Heart right ventricle (tissue), 16 donors: Measurements from ENCODE around the gene SENP2. TPM values are rescaled to one million over a fixed set of nuclear protein-coding genes. Genes with fewer than 3 reads are reported as not detected.

Experiments used
- ATAC-seq, 8 donors: fragments of 200-7000 bp; cut with Tn5 transposase; one replicate each; pipeline ENCODE4 v1.9.1; 2020; ENCODE audit warnings: mild to moderate bottlenecking in 8 of 8, moderate library complexity in 8 of 8, moderate number of reproducible peaks in 1 of 8
- DNase-seq, 2 donors: peaks; one replicate each; pipeline ENCODE4 v3.0.0-alpha.2; 2020
- H3K27ac ChIP-seq, 10 donors: fragments of 200-600 bp; sonication (generic) in 2 of 10; one replicate each; pipeline versions ENCODE4 v1.5.0 to v1.8.0; 2020 to 2022; ENCODE audit warnings: mild to moderate bottlenecking in 3 of 10
- H3K27me3 ChIP-seq, 7 donors: fragments of 200-600 bp; one replicate each; pipeline ENCODE4 v1.8.0; 2021 to 2022; ENCODE audit warnings: mild to moderate bottlenecking in 2 of 7
- H3K36me3 ChIP-seq, 9 donors: fragments of 200-600 bp; sonication (generic) in 1 of 9; one replicate each; pipeline versions ENCODE4 v1.5.0 to v1.8.0; 2020 to 2022; ENCODE audit warnings: mild to moderate bottlenecking in 2 of 9
- H3K4me1 ChIP-seq, 9 donors: fragments of 200-600 bp; sonication (generic) in 1 of 9; one replicate each; pipeline versions ENCODE4 v1.5.0 to v1.8.0; 2020 to 2022; ENCODE audit warnings: mild to moderate bottlenecking in 4 of 9
- H3K4me3 ChIP-seq, 10 donors: fragments of 200-600 bp; sonication (generic) in 2 of 10; one replicate each; pipeline versions ENCODE4 v1.5.0 to v1.8.0; 2020 to 2022; ENCODE audit warnings: mild to moderate bottlenecking in 7 of 10, moderate library complexity in 2 of 10
- H3K9me3 ChIP-seq, 11 donors: fragments of 200-600 bp in 10 of 11; sonication (generic) in 2 of 11; one replicate each; pipeline versions ENCODE4 v1.5.0 to v1.8.0; 2013 to 2022; ENCODE audit warnings: mild to moderate bottlenecking in 2 of 11, control low read depth in 1 of 11, moderate library complexity in 1 of 11
- CTCF ChIP-seq, 9 donors: fragments of 200-600 bp; sonication (generic) in 2 of 9; IDR thresholded peaks; one replicate each; pipeline versions ENCODE4 v1.5.0 to v1.8.0; 2021 to 2022; ENCODE audit warnings: antibody characterized with exemption in 9 of 9, mild to moderate bottlenecking in 5 of 9, moderate library complexity in 1 of 9
- WGBS, 2 donors: extraction: QIAGEN DNeasy Blood & Tissue Kit; methylation state at CpG; one replicate each; pipeline ENCODE4 v1.1.7; 2013; ENCODE audit warnings: inconsistent platforms in 1 of 2; 5-methylcytosine and 5-hydroxymethylcytosine counted together
- intact Hi-C, 10 donors: fragments of 100-400 bp; cut with DNase I; formaldehyde crosslinking; loops; one replicate each; pipeline versions ENCODE4 v1.11.1 to v1.14.2; 2022
- polyA plus RNA-seq, 2 donors: library from polyadenylated mRNA; stranded (reverse); fragments of 200-250 nt; gene quantifications; one replicate each; pipeline ENCODE4 v1.2.3, GENCODE V29; 2013
- total RNA-seq, 10 donors: library from RNA; stranded (reverse); fragmentation: NEBNext Ultra II Directional in 3 of 10; extraction: Animal tissue kit (Norgen Biotek cat#: 25700) in 3 of 10; gene quantifications; one replicate each; pipeline versions ENCODE4 v1.2.1 to v1.2.4, GENCODE V29; 2021 to 2023
- donor health status: Arrhythmogenic right ventricular cardiomyopathy.
- donor health status: ischemic (EF 13 %, LVEDD 7.1; RV severe dilation, severe dysfunction).
- donor health status: healthy with polysubstance abuse.
- donor health status: DM: no; HTN: yes; CAD: no.
- donor health status: DM: no; HTN: no; CAD: no.
- donor health status: ischemic (EF 25% LVEDD 6.9; RV normal size, moderate dysfunction).
- donor health status: ischemic (EF 25% LVEDD 5.7; RV mildly dilated, moderate dysfunction).
- donor health status: healthy.
- donor health status: DM: yes; HTN: yes; CAD: no.
- donor health status: Ischemic cardiomyopathy.
- donor health status: ischemic (EF 35%, LVEDD 5.7; RV mildly dilated, moderate dysfunction).
- donor health status: nonischemic (EF 11% LVEDD 7.7; RV severe dilation, severe dysfunction).
- donor health status: DM: yes; HTN: yes; CAD: no.
- donor health status: PGD.
- donor health status: ischemic (EF 29% LVEDD 5.4; RV normal size, mild dysfunction).
- donor health status: nonischemic (EF 23%, LVEDD 6.1; RV moderate dilation, normal function).

Gene SENP2
- total and polyA plus RNA-seq, 12 donors: 7.9 to 46.5 (median 34.9) TPM

GRCh38 chr3:185585518-185585858 is 607 bp upstream of the SENP2 start:
- no peaks in the 10 kb centered on the region for H3K9me3 ChIP-seq
- no peaks in the 10 kb centered on the region for H3K27me3 ChIP-seq
- peaks cover 7 to 39% (median 28%) of the 10 kb centered on the region in 9 donors for H3K4me1 ChIP-seq
- intact Hi-C loops: loop anchor here in 5 of 10 donors (2.0 to 10.0 kb wide), 4 partner anchors 87 to 221 kb away; partner anchors contain the start of genes TMEM41A (in 4 of the 5) and MAP3K13 (in 1 of the 5)
- no peak for TF ChIP-seq CTCF (IDR thresholded peaks at IDR 0.05)
- no peak for DNase-seq
- ATAC-seq: peak in 1 of 8 donors; percentile 14
- H3K36me3 ChIP-seq: peaks cover 0 to 9% (median 0%) of the 10 kb centered on the region in 9 donors
- peak overlapping the region in 9 of 10 donors; percentile 50 to 99 (median 95) for H3K27ac ChIP-seq
- H3K4me3 ChIP-seq: peak overlapping the region; percentile 21 to 99 (median 87)
- WGBS, 2 donors: 26 to 33% methylated on average over 9 of the region's 9 CpGs

- no peak for ATAC-seq
- Histone ChIP-seq H3K27me3 (no peaks in the 10 kb centered on the region), H3K4me1 (peaks cover 7 to 39% (median 28%) of the 10 kb centered on the region in 9 donors), H3K27ac (peak overlapping the region; percentile 72 to 99 (median 94)), H3K36me3 (peaks cover 0 to 17% (median 4%) of the 10 kb centered on the region in 9 donors), H3K9me3 (no peaks in the 10 kb centered on the region), H3K4me3 (peak overlapping the region; percentile 69 to 99 (median 91))
- intact Hi-C loops: loop anchor here in 4 of 10 donors (5.0 to 10.0 kb wide), 3 partner anchors 89 to 222 kb away; partner anchors contain the start of genes TMEM41A (in 3 of the 4) and MAP3K13 (in 1 of the 4)
- WGBS, 2 donors: 1% methylated on average over 7 of the region's 7 CpGs
- DNase-seq: no peak
- no peak for TF ChIP-seq CTCF (IDR thresholded peaks at IDR 0.05)
These were observed 568 bp downstream of the SENP2 start for GRCh38 chr3:185586686-185587039.

- Histone ChIP-seq H3K36me3 (peaks cover 0 to 92% (median 31%) of the 10 kb centered on the region in 9 donors), H3K9me3 (no peaks in the 10 kb centered on the region), H3K4me1 (peaks cover 0 to 16% (median 7%) of the 10 kb centered on the region in 9 donors), H3K4me3 (no peak overlapping the region), H3K27ac (no peak overlapping the region), H3K27me3 (no peaks in the 10 kb centered on the region)
- intact Hi-C loops: no loop called here
- TF ChIP-seq CTCF (IDR thresholded peaks at IDR 0.05): no peak
- ATAC-seq (no peak), DNase-seq (no peak)
- WGBS, 2 donors: 73 to 79% methylated on average over 3 of the region's 3 CpGs
These were observed 8.0 kb downstream of the SENP2 start for GRCh38 chr3:185594073-185594472.

- Histone ChIP-seq H3K36me3 (peaks cover 0 to 97% (median 35%) of the 10 kb centered on the region in 9 donors), H3K9me3 (no peaks in the 10 kb centered on the region), H3K4me3 (no peak overlapping the region), H3K4me1 (peaks cover 0 to 16% (median 0%) of the 10 kb centered on the region in 9 donors), H3K27me3 (no peaks in the 10 kb centered on the region), H3K27ac (peak overlapping the region in 1 of 10 donors; percentile 18)
- DNase-seq (no peak), ATAC-seq (no peak)
- intact Hi-C loops: no loop called here
- TF ChIP-seq CTCF (IDR thresholded peaks at IDR 0.05): no peak
- 88 to 90% methylated on average over 4 of the region's 4 CpGs for WGBS, 2 donors
These were observed 9.4 kb downstream of the SENP2 start for GRCh38 chr3:185595526-185595925.
